OCI-LY7 (cell line): ENCODE measurements around the gene UNC13A. TPM values are rescaled to one million over a fixed set of nuclear protein-coding genes. Genes with fewer than 3 reads are reported as not detected.

Experiments used
- Bru-seq: library from RNA; stranded (reverse); fragments of 400-500 nt; gene quantifications from one replicate; lab custom pipeline; 2021; lab: Mats Ljungman, UMichigan
- BruChase-seq, 2 experiments: library from RNA; stranded (reverse); fragments of 400-500 nt; gene quantifications; one replicate each; lab custom pipeline; 2021; lab: Mats Ljungman, UMichigan
- BruUV-seq: library from RNA; stranded (reverse); fragments of 400-500 nt; replicated peaks from 2 replicates; lab custom pipeline; 2021; lab: Mats Ljungman, UMichigan
- CTCF ChIA-PET: fragments of 300-600 bp; sonication (Branson Sonifier 250); formaldehyde crosslinking; loops from one replicate; lab custom pipeline; 2022; ENCODE audit warnings: antibody characterized with exemption; ENCODE audit not compliant: unreplicated experiment; lab: Charles Lee
- POLR2A ChIA-PET: fragments of 300-600 bp; sonication (Branson Sonifier 250); formaldehyde crosslinking; loops from one replicate; lab custom pipeline; 2022; ENCODE audit warnings: antibody characterized with exemption; lab: Charles Lee
- DNase-seq: peaks from one replicate; pipeline ENCODE4 v3.0.0-alpha.2; 2015; ENCODE audit warnings: low spot score
- H2AFZ ChIP-seq: fragments of 200-600 bp; sonication (generic), shearing (Covaris generic); 2 replicates; pipeline ENCODE4 v1.6.1; 2014; ENCODE audit warnings: mild to moderate bottlenecking, antibody characterized with exemption, low read length, moderate library complexity
- H3K27ac ChIP-seq: fragments of 200-600 bp; sonication (generic); 2 replicates; pipeline ENCODE4 v1.5.1; 2014; ENCODE audit warnings: mixed run types, low read depth, mild to moderate bottlenecking, moderate library complexity, low read length, inconsistent platforms; ENCODE audit not compliant: poor library complexity, severe bottlenecking
- H3K36me3 ChIP-seq: fragments of 200-600 bp; sonication (generic); 2 replicates; pipeline ENCODE4 v1.6.1; 2014; ENCODE audit warnings: mild to moderate bottlenecking, antibody characterized with exemption, low read length, moderate library complexity, mixed read lengths; ENCODE audit not compliant: insufficient read depth
- H3K4me1 ChIP-seq: fragments of 200-600 bp; sonication (generic); 2 replicates; pipeline ENCODE4 v1.5.1; 2014; ENCODE audit warnings: mild to moderate bottlenecking, low read length; ENCODE audit not compliant: insufficient read depth, poor library complexity, severe bottlenecking
- H3K4me2 ChIP-seq: fragments of 200-600 bp; sonication (generic); 2 replicates; pipeline ENCODE4 v1.6.1; 2014; ENCODE audit warnings: mild to moderate bottlenecking, low read length
- H3K4me3 ChIP-seq: fragments of 200-600 bp; sonication (generic); 2 replicates; pipeline ENCODE4 v1.5.1; 2014; ENCODE audit warnings: mild to moderate bottlenecking, low read depth, low read length; ENCODE audit not compliant: poor library complexity, severe bottlenecking
- H3K79me2 ChIP-seq: fragments of 200-600 bp; sonication (generic); 2 replicates; pipeline ENCODE4 v1.6.1; 2016; ENCODE audit warnings: low read depth, mild to moderate bottlenecking, low read length, moderate library complexity, mixed read lengths; ENCODE audit not compliant: insufficient read depth
- H3K9me2 ChIP-seq: fragments of 200-600 bp; sonication (generic); 2 replicates; pipeline ENCODE4 v1.6.1; 2016; ENCODE audit warnings: mild to moderate bottlenecking, low read length, mixed read lengths; ENCODE audit not compliant: insufficient read depth
- H3K9me3 ChIP-seq: fragments of 200-600 bp; sonication (generic); 2 replicates; pipeline ENCODE4 v1.6.1; 2014; ENCODE audit warnings: mild to moderate bottlenecking, mixed run types, low read length, mixed read lengths
- H4K20me1 ChIP-seq: fragments of 200-600 bp; sonication (generic); 2 replicates; pipeline ENCODE4 v1.6.1; 2014; ENCODE audit warnings: mild to moderate bottlenecking, antibody characterized with exemption, low read length, moderate library complexity, mixed read lengths; ENCODE audit not compliant: insufficient read depth
- CTCF ChIP-seq: fragments of 200-600 bp; sonication (generic); conservative IDR thresholded peaks from 2 replicates; pipeline ENCODE4 v1.5.1; 2014; ENCODE audit warnings: mild to moderate bottlenecking, antibody characterized with exemption, low read length, moderate library complexity, mixed read lengths
- EZH2phosphoT487 ChIP-seq: fragments of 200-600 bp; sonication (generic); IDR thresholded peaks from 2 replicates; pipeline ENCODE4 v1.6.1; 2018; ENCODE audit warnings: low read depth, borderline replicate concordance, mild to moderate bottlenecking, mixed run types, antibody characterized with exemption, low read length, moderate library complexity, mixed read lengths
- intact Hi-C: fragments of 100-400 bp; cut with micrococcal nuclease; formaldehyde crosslinking; loops from one replicate; pipeline ENCODE4 v1.10.0; 2022; ENCODE audit not compliant: unreplicated experiment
- long read RNA-seq: library from polyadenylated mRNA; stranded (forward); transcript quantifications from one replicate; pipeline ENCODE4 v2.0.0, GENCODE V29; 2022
- total RNA-seq, 2 experiments: library from RNA; depleted of rRNA in 1 of 2; stranded (reverse); fragments of >200 nt in 1 of 2; shearing (Covaris generic) in 1 of 2; gene quantifications; 2 replicates each; pipeline ENCODE4 v1.2.3, GENCODE V29; 2014 to 2022

UNC13A gene
- total RNA-seq (2014; rRNA removed; shearing (Covaris generic)), result 0.80 and 0.92 TPM in 2 replicates
- 0.72 and 0.76 TPM in 2 replicates for total RNA-seq (2022)
- Bru-seq, nascent RNA, result percentile 20 among the genes with signal in this experiment
- BruChase-seq, experiment 1, labeled RNA remaining after a 6-hour chase, result percentile 16 among the genes with signal in this experiment
- BruChase-seq, experiment 2, labeled RNA remaining after a 2-hour chase, result percentile 16 among the genes with signal in this experiment
- long read RNA-seq, partial matches to known transcripts, result 0 of 1 reads
- long read RNA-seq, other reads (novel, unspliced or antisense), result 1 of 1 reads

GRCh38 chr19:17687857-17688784 is at the start of gene UNC13A:
Gene UNC13A (minus strand): TSS chr19:17688354. CDS start chr19:17688199, 155 bp downstream.
- Histone ChIP-seq H3K4me1 (no peaks in the 10 kb centered on the region), H3K4me2 (no peak within 1 kb of the TSS), H3K9me3 (no peaks in the 10 kb centered on the region), H3K9me2 (no peaks in the 10 kb centered on the region), H4K20me1 (no peaks in the 10 kb centered on the region), H3K79me2 (no peaks in the 10 kb centered on the region), H3K27ac (no peak within 1 kb of the TSS), H2AFZ (no peak within 1 kb of the TSS), H3K4me3 (no peak within 1 kb of the TSS), H3K36me3 (no peaks in the 10 kb centered on the region)
- TF ChIP-seq EZH2phosphoT487 (no peak), CTCF (no peak)
- POLR2A ChIA-PET, result interaction anchor here (0.5 to 0.6 kb wide), 2 partner anchors 22 to 231 kb away, joined by 3 read pairs; no protein-coding TSS in a partner anchor
- BruUV-seq, result no TSS peak
- intact Hi-C loops, result no loop called here
- CTCF ChIA-PET, result no interaction called here
- DNase-seq, result no peak

- no peak overlapping the region for H3K4me2 ChIP-seq
- no peaks in the 10 kb centered on the region; the same call in 1 of the 2 replicates for H3K9me3 ChIP-seq
- no peak overlapping the region for H2AFZ ChIP-seq
- H3K27ac ChIP-seq, result peak overlapping the region; percentile 31
- peaks cover 38% of the 10 kb centered on the region for H3K4me1 ChIP-seq
- no peak overlapping the region for H3K4me3 ChIP-seq
- intact Hi-C loops, result loop anchor here (2.0 kb wide), 1 partner anchor 17 kb away; no protein-coding TSS in a partner anchor
- peaks cover 48% of the 10 kb centered on the region for H3K36me3 ChIP-seq
- H4K20me1 ChIP-seq, result no peaks in the 10 kb centered on the region
- BruUV-seq, result no TSS peak
- H3K79me2 ChIP-seq, result no peaks in the 10 kb centered on the region
- POLR2A ChIA-PET, result interaction anchor here (1.2 to 1.7 kb wide), 3 partner anchors 10 to 17 kb away, joined by 3 to 9 read pairs (median 4); no protein-coding TSS in a partner anchor
- TF ChIP-seq CTCF (no peak), EZH2phosphoT487 (no peak)
- CTCF ChIA-PET, result no interaction called here
- no peak for DNase-seq
- H3K9me2 ChIP-seq, result no peaks in the 10 kb centered on the region
Measured at GRCh38 chr19:17737690-17738153, 49.6 kb upstream of the UNC13A start.
